ENCODE measurements around the gene C9orf57. TPM values are rescaled to one million over a fixed set of nuclear protein-coding genes. Genes with fewer than 3 reads are reported as not detected.

The C9orf57 gene
- total RNA-seq, 1 experiment from 2014 or later: not detected

DNA sequence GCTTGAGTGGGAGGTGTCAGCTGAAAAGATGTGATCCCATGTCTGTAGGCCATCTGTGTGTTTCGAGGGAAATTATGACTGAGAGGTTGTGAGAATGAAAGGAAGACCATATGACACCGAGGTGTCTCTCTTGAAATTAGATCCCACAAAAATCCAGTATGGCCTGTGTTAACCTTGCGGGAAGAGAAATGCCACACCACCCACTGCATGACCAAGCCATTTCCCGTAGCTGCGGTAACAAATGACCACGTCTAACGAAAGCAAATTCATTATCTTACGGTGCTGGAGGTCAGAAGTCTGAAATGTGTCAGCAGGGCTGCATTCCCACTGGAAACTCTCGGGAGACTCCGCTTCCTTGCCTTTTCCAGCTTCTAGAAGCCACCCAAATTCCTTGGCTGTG, 11.6 kb downstream of the C9orf57 start:
- no peak overlapping the region for H4K91ac ChIP-seq (ENCODE audit: insufficient read length, low read depth, low read length)
- no peaks in the 10 kb centered on the region for H3K79me2 ChIP-seq (ENCODE audit: insufficient read depth, low read length)
- H3K4me1 ChIP-seq (ENCODE audit: insufficient read depth, low read length): no peaks in the 10 kb centered on the region
- no peak overlapping the region for H2BK5ac ChIP-seq (ENCODE audit: insufficient read length, low read length)
- no peak for DNase-seq
- Mint-ChIP-seq H3K4me1 (peaks cover 0 to 4% of the 10 kb centered on the region in 2 experiments; a peak in 1 of 4 replicates), H3K4me3 (no peak overlapping the region), H3K9me3 (no peaks in the 10 kb centered on the region), H3K36me3 (ENCODE audit: insufficient read depth in 1 of 3, low read depth in 3 of 3) (no peaks in the 10 kb centered on the region), H3K27me3 (ENCODE audit: low read depth) (no peaks in the 10 kb centered on the region), H3K27ac (no peak overlapping the region)
- H2BK12ac ChIP-seq (ENCODE audit: insufficient read length, low read depth, low read length): no peak overlapping the region
- no peak overlapping the region for H4K5ac ChIP-seq (ENCODE audit: insufficient read length, low read depth, low read length)
- H2BK20ac ChIP-seq (ENCODE audit: low read depth, low read length, poor library complexity, severe bottlenecking): no peak overlapping the region
- H2BK120ac ChIP-seq (ENCODE audit: low read depth, low read length, poor library complexity, severe bottlenecking): no peak overlapping the region
- H2AFZ ChIP-seq (ENCODE audit: low read length): no peak overlapping the region
- no peak overlapping the region for H2AK5ac ChIP-seq (ENCODE audit: insufficient read length, low read length)
- TF ChIP-seq, protein P1, sequence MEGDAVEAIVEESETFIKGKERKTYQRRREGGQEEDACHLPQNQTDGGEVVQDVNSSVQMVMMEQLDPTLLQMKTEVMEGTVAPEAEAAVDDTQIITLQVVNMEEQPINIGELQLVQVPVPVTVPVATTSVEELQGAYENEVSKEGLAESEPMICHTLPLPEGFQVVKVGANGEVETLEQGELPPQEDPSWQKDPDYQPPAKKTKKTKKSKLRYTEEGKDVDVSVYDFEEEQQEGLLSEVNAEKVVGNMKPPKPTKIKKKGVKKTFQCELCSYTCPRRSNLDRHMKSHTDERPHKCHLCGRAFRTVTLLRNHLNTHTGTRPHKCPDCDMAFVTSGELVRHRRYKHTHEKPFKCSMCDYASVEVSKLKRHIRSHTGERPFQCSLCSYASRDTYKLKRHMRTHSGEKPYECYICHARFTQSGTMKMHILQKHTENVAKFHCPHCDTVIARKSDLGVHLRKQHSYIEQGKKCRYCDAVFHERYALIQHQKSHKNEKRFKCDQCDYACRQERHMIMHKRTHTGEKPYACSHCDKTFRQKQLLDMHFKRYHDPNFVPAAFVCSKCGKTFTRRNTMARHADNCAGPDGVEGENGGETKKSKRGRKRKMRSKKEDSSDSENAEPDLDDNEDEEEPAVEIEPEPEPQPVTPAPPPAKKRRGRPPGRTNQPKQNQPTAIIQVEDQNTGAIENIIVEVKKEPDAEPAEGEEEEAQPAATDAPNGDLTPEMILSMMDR (conservative IDR thresholded peaks at IDR 0.05): no peak
- WGBS (ENCODE audit: extremely low coverage, insufficient read length, low lambda C conversion rate): no CpG with 5 or more reads among the region's 10 CpGs
- no peaks in the 10 kb centered on the region for H4K20me1 ChIP-seq (ENCODE audit: control insufficient read depth, insufficient read depth, insufficient read length)
- no peak overlapping the region for H3K56ac ChIP-seq (ENCODE audit: insufficient read length, low read depth, low read length)
- H3K9ac ChIP-seq (ENCODE audit: extremely low read depth, insufficient read length, low read length): no peak overlapping the region
- no peak overlapping the region for H2BK15ac ChIP-seq (ENCODE audit: low read depth, low read length)
- no peak overlapping the region for H3T11ph ChIP-seq (ENCODE audit: low read length)
- no peak overlapping the region for H3K23ac ChIP-seq (ENCODE audit: insufficient read length, low read depth, low read length)
- H3K18ac ChIP-seq (ENCODE audit: insufficient read length, low read depth, low read length): no peak overlapping the region
- H3K9me3 ChIP-seq (ENCODE audit: control insufficient read depth, low read depth, low read length): no peaks in the 10 kb centered on the region
- H4K8ac ChIP-seq (replicated peaks; ENCODE audit: insufficient read length, low read depth, low read length): no peak overlapping the region
- no peaks in the 10 kb centered on the region for H3K79me1 ChIP-seq (ENCODE audit: insufficient read depth, low read depth, low read length, poor library complexity, severe bottlenecking)
- H3K4me2 ChIP-seq (ENCODE audit: insufficient read depth, insufficient read length, low read length): no peak overlapping the region
- no peaks in the 10 kb centered on the region for H3K27me3 ChIP-seq (ENCODE audit: insufficient read depth, low read length)
- no peaks in the 10 kb centered on the region for H3K23me2 ChIP-seq (ENCODE audit: insufficient read length, low read depth, low read length, poor library complexity, severe bottlenecking)
- H3K4ac ChIP-seq (ENCODE audit: low read depth, low read length): no peak overlapping the region
- no peak overlapping the region for H3K14ac ChIP-seq (ENCODE audit: insufficient read depth, low read length)
- no peak overlapping the region for H3K27ac ChIP-seq (ENCODE audit: insufficient read length, low read depth, low read length)
